SK-N-DZ (cell line): ENCODE data around the gene SERTAD2. TPM values are rescaled to one million over a fixed set of nuclear protein-coding genes. Genes with fewer than 3 reads are reported as not detected.

ENCODE experiments used
- DNase-seq: peaks from one replicate; pipeline ENCODE4 v3.0.0-alpha.2; 2015; ENCODE audit warnings: low spot score
- polyA plus RNA-seq, 2 experiments: library from polyadenylated mRNA; depleted of rRNA; stranded (reverse); fragments of >200 nt; gene quantifications; 2 replicates each; pipeline ENCODE4 v1.2.3, GENCODE V29; 2014

SERTAD2 gene
- polyA plus RNA-seq (2014; cell fraction: cytosol; rRNA removed), result 5.9 and 7.3 TPM in 2 replicates
- 3.1 and 4.2 TPM in 2 replicates for polyA plus RNA-seq (2014; cell fraction: nucleus; rRNA removed)

- peak; percentile 86 for DNase-seq
Measured at GRCh38 chr2:64653109-64654062, at the start of gene SERTAD2. Gene SERTAD2 (minus strand): TSS chr2:64653913. CDS start chr2:64636871, 17,042 bp downstream.

- DNase-seq, result no peak
Measured at GRCh38 chr2:64700133-64700809, 46.6 kb upstream of the SERTAD2 start.

- DNase-seq, result no peak
Measured at GRCh38 chr2:64699712-64700111, 46.0 kb upstream of the SERTAD2 start.

- no peak for DNase-seq
Measured at GRCh38 chr2:64698668-64699444, 45.1 kb upstream of the SERTAD2 start.

GRCh38 chr2:64698177-64698643, 44.5 kb upstream of the SERTAD2 start:
- DNase-seq, result no peak

- no peak for DNase-seq
Measured at GRCh38 chr2:64697297-64698176, 43.8 kb upstream of the SERTAD2 start.

GRCh38 chr2:64696636-64697035, 42.9 kb upstream of the SERTAD2 start:
- no peak for DNase-seq

- no peak for DNase-seq
Measured at GRCh38 chr2:64695721-64696261, 42.1 kb upstream of the SERTAD2 start.

GRCh38 chr2:64692401-64692800, 38.7 kb upstream of the SERTAD2 start:
- DNase-seq, result no peak

GRCh38 chr2:64688909-64689308, 35.2 kb upstream of the SERTAD2 start:
- DNase-seq, result no peak

- DNase-seq, result no peak
Measured at GRCh38 chr2:64686283-64686956, 32.7 kb upstream of the SERTAD2 start.

GRCh38 chr2:64685430-64685829, 31.7 kb upstream of the SERTAD2 start:
- DNase-seq, result no peak

- DNase-seq, result no peak
Measured at GRCh38 chr2:64683771-64684510, 30.2 kb upstream of the SERTAD2 start.

GRCh38 chr2:64681479-64681967, 27.8 kb upstream of the SERTAD2 start:
- no peak for DNase-seq

- peak; percentile 70 for DNase-seq
Measured at GRCh38 chr2:64679673-64680425, 26.1 kb upstream of the SERTAD2 start.

- no peak for DNase-seq
Measured at GRCh38 chr2:64678771-64679590, 25.3 kb upstream of the SERTAD2 start.

- DNase-seq, result no peak
Measured at GRCh38 chr2:64677530-64677929, 23.8 kb upstream of the SERTAD2 start.
